GM12891 (cell line): ENCODE measurements around the gene RHBDL1.

Experiments
- PAX5 ChIP-seq: IDR thresholded peaks from 2 replicates; pipeline ENCODE4 v1.6.1; 2011; ENCODE audit warnings: low read length, moderate library complexity, mild to moderate bottlenecking; ENCODE audit not compliant: insufficient read depth, severe bottlenecking
- POLR2A ChIP-seq: IDR thresholded peaks from 2 replicates; pipeline ENCODE4 v1.6.1; 2011; ENCODE audit warnings: low read depth, low read length, control low read depth
- POLR2AphosphoS5 ChIP-seq: IDR thresholded peaks from 2 replicates; pipeline ENCODE4 v1.6.1; 2011; ENCODE audit warnings: low read depth, low read length, control low read depth
- POU2F2 ChIP-seq: IDR thresholded peaks from 2 replicates; pipeline ENCODE4 v1.6.1; 2011; ENCODE audit warnings: low read depth, mild to moderate bottlenecking, control low read depth, low read length, moderate library complexity
- SPI1 ChIP-seq: IDR thresholded peaks from 2 replicates; pipeline ENCODE4 v1.6.1; 2011; ENCODE audit warnings: low read depth, low read length, control low read depth
- TAF1 ChIP-seq: IDR thresholded peaks from 2 replicates; pipeline ENCODE4 v1.6.1; 2011; ENCODE audit warnings: low read depth, low read length, control low read depth

DNA sequence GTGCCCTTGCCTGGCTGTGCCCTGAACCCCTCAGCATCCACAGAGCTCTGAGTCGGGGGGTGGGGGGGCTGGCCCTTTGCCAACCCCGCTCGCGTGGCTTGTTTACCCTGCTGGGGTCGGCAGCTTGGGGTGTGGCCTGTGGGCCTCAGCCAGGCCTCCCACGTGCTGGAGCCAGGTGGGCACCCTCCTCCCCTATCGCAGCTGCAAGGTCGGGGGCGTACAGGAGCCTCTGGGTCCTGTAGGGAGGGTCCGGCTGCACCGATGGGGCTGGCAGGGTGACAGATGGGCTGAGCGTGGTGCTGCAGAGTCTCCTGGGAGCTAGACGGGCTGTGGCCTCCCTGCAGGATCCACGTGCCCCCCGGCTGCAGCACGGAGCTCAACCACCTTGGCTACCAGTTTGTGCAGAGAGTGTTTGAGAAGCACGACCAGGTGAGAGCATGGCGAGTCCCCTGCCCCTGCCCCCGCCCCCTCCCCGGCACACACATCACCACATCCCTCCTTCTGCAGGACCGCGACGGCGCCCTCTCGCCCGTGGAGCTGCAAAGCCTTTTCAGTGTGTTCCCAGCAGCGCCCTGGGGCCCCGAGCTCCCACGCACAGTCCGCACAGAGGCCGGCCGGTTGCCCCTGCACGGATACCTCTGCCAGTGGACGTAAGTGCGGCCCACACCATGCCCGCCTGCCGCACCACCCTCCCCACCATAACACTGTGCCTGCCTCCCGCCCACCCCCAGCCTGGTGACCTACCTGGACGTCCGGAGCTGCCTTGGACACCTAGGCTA lies 3.9 kb upstream of the RHBDL1 start:
- TF ChIP-seq TAF1: no peak
- TF ChIP-seq POLR2AphosphoS5: no peak
- TF ChIP-seq POLR2A: no peak
- TF ChIP-seq PAX5: no peak
- TF ChIP-seq SPI1: no peak
- TF ChIP-seq POU2F2: no peak
